BJ (cell line): Measurements from ENCODE around the gene STIM1. TPM values are rescaled to one million over a fixed set of nuclear protein-coding genes. Genes with fewer than 3 reads are reported as not detected.

Experiments used
- CTCF ChIA-PET: fragments of 350-600 bp; formaldehyde crosslinking; extraction: SDS; loops from one replicate; lab custom pipeline; 2021; ENCODE audit warnings: antibody characterized with exemption, inconsistent platforms; lab: Yijun Ruan, JAX
- POLR2A ChIA-PET: fragments of 300-600 bp; sonication (Branson Sonifier 250); formaldehyde crosslinking; extraction: SDS; loops from one replicate; lab custom pipeline; 2021; ENCODE audit warnings: antibody characterized with exemption; lab: Charles Lee
- DNase-seq: peaks from one replicate; pipeline ENCODE4 v3.0.0-alpha.2; 2011; ENCODE audit warnings: low read depth
- H3K27me3 ChIP-seq: 2 replicates; pipeline ENCODE4 v1.6.0; 2011; ENCODE audit warnings: low read length; ENCODE audit not compliant: control insufficient read depth, insufficient read depth
- H3K36me3 ChIP-seq: 2 replicates; pipeline ENCODE4 v1.5.1; 2011; ENCODE audit warnings: low read length; ENCODE audit not compliant: control insufficient read depth, insufficient read depth
- H3K4me3 ChIP-seq: 2 replicates; pipeline ENCODE4 v1.5.1; 2011; ENCODE audit warnings: low read depth, mild to moderate bottlenecking, control low read depth, low read length
- polyA plus RNA-seq: library from polyadenylated mRNA; depleted of rRNA; stranded (reverse); fragments of >200 nt; gene quantifications from 2 replicates; pipeline ENCODE4 v1.2.3, GENCODE V29; 2011
- TF ChIP-seq, protein P1 (sequence below): IDR thresholded peaks from 2 replicates; pipeline ENCODE4 v1.5.1; 2011; ENCODE audit warnings: low read depth, mild to moderate bottlenecking, control low read depth, inconsistent platforms, low read length, moderate library complexity; ENCODE audit not compliant: insufficient read depth

STIM1 gene
- polyA plus RNA-seq, 1 experiment, result 54.6 TPM

GRCh38 chr11:3957437-3957836 lies 102.0 kb downstream of the STIM1 start:
- ChIA-PET POLR2A (no interaction called here), CTCF (interaction anchor here (0.6 kb wide), 1 partner anchor 107 kb away, joined by 3 read pairs; no protein-coding TSS in a partner anchor)
- no peak for DNase-seq
- TF ChIP-seq, protein P1, sequence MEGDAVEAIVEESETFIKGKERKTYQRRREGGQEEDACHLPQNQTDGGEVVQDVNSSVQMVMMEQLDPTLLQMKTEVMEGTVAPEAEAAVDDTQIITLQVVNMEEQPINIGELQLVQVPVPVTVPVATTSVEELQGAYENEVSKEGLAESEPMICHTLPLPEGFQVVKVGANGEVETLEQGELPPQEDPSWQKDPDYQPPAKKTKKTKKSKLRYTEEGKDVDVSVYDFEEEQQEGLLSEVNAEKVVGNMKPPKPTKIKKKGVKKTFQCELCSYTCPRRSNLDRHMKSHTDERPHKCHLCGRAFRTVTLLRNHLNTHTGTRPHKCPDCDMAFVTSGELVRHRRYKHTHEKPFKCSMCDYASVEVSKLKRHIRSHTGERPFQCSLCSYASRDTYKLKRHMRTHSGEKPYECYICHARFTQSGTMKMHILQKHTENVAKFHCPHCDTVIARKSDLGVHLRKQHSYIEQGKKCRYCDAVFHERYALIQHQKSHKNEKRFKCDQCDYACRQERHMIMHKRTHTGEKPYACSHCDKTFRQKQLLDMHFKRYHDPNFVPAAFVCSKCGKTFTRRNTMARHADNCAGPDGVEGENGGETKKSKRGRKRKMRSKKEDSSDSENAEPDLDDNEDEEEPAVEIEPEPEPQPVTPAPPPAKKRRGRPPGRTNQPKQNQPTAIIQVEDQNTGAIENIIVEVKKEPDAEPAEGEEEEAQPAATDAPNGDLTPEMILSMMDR, result no peak
- no peaks in the 10 kb centered on the region for H3K27me3 ChIP-seq
- no peaks in the 10 kb centered on the region for H3K36me3 ChIP-seq
- H3K4me3 ChIP-seq, result no peak overlapping the region

GRCh38 chr11:3958281-3958680 lies 102.8 kb downstream of the STIM1 start:
- DNase-seq, result no peak
- no peaks in the 10 kb centered on the region for H3K27me3 ChIP-seq
- POLR2A ChIA-PET, result no interaction called here
- H3K36me3 ChIP-seq, result no peaks in the 10 kb centered on the region
- TF ChIP-seq, protein P1, result no peak
- CTCF ChIA-PET, result interaction anchor here (0.6 to 1.5 kb wide), 3 partner anchors 14 to 108 kb away, joined by 3 to 4 read pairs (median 4); no protein-coding TSS in a partner anchor
- no peak overlapping the region for H3K4me3 ChIP-seq

- ChIA-PET CTCF (interaction anchor here (1.1 to 3.3 kb wide), 6 partner anchors 11 to 113 kb away, joined by 3 to 17 read pairs (median 4); partner anchors contain the start of gene STIM1), POLR2A (interaction anchor here (0.7 kb wide), 1 partner anchor 104 kb away, joined by 4 read pairs; the partner anchor contains the start of gene STIM1)
- TF ChIP-seq, protein P1, result 0 out of 2 replicates have a peak, but pooled peaks have one; percentile 15
- no peaks in the 10 kb centered on the region for H3K27me3 ChIP-seq
- no peaks in the 10 kb centered on the region for H3K36me3 ChIP-seq
- H3K4me3 ChIP-seq, result no peak overlapping the region
- DNase-seq, result no peak
These were observed 103.8 kb downstream of the STIM1 start for GRCh38 chr11:3959015-3959902.

- no peak for DNase-seq
- POLR2A ChIA-PET, result interaction anchor here (0.7 kb wide), 1 partner anchor 105 kb away, joined by 4 read pairs; the partner anchor contains the start of gene STIM1
- TF ChIP-seq, protein P1, result no peak
- CTCF ChIA-PET, result interaction anchor here (1.4 to 3.3 kb wide), 5 partner anchors 12 to 113 kb away, joined by 3 to 17 read pairs (median 5); partner anchors contain the start of gene STIM1
- Histone ChIP-seq H3K36me3 (no peaks in the 10 kb centered on the region), H3K4me3 (no peak overlapping the region), H3K27me3 (no peaks in the 10 kb centered on the region)
These were observed 104.4 kb downstream of the STIM1 start for GRCh38 chr11:3959903-3960265.

- POLR2A ChIA-PET, result no interaction called here
- CTCF ChIA-PET, result no interaction called here
- Histone ChIP-seq H3K4me3 (no peak overlapping the region), H3K36me3 (no peaks in the 10 kb centered on the region), H3K27me3 (no peaks in the 10 kb centered on the region)
- TF ChIP-seq, protein P1, result no peak
- no peak for DNase-seq
These were observed 107.0 kb downstream of the STIM1 start for GRCh38 chr11:3962406-3962840.
